ENCODE measurements around the gene UBALD1.

GRCh38 chr16:4609200-4610010, 5.3 kb downstream of the UBALD1 start:
- no peak for TF ChIP-seq CTCF (IDR thresholded peaks at IDR 0.05; ENCODE audit: insufficient read depth, low read length, poor library complexity, severe bottlenecking)
- no peak for TF ChIP-seq EZH2phosphoT487 (conservative IDR thresholded peaks at IDR 0.05; ENCODE audit: low read length)

All from SU-DHL-6 (cell line).